ENCODE results near the gene KRT77. TPM values are rescaled to one million over a fixed set of nuclear protein-coding genes. Genes with fewer than 3 reads are reported as not detected.

Gene KRT77
- total RNA-seq, 1 donor from 2014 or later: not detected

DNA sequence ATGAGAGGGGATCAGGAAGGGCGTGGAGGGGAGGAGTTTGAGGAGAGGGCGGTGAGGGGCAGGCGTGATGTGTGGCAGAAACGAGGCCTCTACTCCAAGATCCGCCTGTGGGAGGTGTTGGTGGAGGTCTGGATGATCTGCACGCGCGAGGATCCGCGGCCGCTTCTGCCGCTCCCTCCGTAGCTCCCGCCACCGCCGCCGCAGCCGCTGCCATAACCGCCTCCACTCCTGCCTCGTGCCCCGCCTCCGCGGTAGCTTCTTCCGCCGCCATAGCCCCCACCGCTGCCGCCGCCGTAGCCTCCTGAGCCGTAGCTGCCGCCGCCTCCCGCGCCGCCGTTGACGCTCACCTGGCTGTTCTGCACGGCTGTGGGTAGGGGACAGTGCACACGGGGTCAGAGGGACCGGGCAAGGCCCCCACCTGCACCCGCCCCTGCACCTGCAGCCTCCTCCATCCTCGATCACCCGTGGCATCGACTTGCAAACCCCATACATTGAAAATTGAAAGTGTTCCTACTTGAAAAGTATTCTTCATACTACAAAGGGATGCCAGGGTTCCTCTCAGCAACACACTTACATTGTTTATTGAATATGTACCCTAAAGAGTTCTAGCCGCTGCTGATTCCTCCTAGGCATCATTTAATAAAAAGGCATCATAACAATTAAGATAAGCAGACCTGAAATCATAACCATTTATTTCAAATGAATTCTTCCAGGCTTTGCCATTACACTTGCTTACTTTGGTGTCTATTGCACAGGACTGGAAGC, 12.1 kb downstream of the KRT77 start:
- no peak overlapping the region for H3K4me3 ChIP-seq (ENCODE audit: low read depth, low read length)
- no peaks in the 10 kb centered on the region for H3K36me3 ChIP-seq (ENCODE audit: control insufficient read depth, insufficient read depth, low read length)
- H3K27me3 ChIP-seq (ENCODE audit: control insufficient read depth, insufficient read depth, low read length): peaks cover 9% of the 10 kb centered on the region
- FAIRE-seq (no peak), DNase-seq (ENCODE audit: low read depth) (no peak)
- TF ChIP-seq CTCF (IDR thresholded peaks at IDR 0.05; ENCODE audit: insufficient read depth, low read length, severe bottlenecking): no peak

DNA sequence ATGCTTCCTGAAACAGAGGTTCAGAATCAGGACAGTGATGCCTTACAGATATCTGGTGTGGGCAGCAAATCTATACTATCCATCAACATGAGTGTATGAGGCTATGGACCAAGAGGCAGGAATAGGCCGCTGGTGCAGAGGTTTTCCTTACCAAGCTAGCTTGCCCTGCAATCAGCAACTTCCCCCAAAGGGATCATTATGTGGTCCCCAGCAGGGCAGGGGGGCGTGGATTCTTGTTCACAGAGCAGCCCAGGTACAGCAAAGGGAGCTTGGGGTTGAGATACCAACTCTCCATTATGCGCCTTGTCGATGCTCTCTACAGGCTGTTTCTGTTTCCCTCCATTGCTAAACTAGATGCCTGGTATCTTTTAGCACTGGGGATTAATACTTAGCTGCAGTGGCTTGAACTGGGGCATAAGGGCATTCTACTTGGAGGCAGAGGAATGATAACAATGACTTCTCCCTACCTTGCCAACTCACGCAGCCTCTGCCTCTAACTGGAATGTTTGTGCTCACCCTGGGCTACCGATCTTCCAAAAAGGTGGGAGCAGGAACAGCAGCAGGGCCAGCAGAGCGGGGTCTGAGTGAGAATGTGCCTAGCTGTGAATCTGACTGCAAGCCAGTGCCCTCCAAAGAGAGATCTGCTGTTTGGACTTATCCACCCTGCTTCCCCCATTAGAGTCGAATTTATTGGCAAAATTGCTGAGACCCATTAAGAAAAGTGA, 12.8 kb downstream of the KRT77 start:
- Histone ChIP-seq H3K36me3 (ENCODE audit: control insufficient read depth, insufficient read depth, low read length) (no peaks in the 10 kb centered on the region), H3K27me3 (ENCODE audit: control insufficient read depth, insufficient read depth, low read length) (peaks cover 8% of the 10 kb centered on the region), H3K4me3 (ENCODE audit: low read depth, low read length) (no peak overlapping the region)
- DNase-seq (ENCODE audit: low read depth) (no peak), FAIRE-seq (peak; percentile 62)
- TF ChIP-seq CTCF (IDR thresholded peaks at IDR 0.05; ENCODE audit: insufficient read depth, low read length, severe bottlenecking): no peak

GRCh38 chr12:52689936-52690335, 13.4 kb downstream of the KRT77 start:
- Histone ChIP-seq H3K36me3 (ENCODE audit: control insufficient read depth, insufficient read depth, low read length) (no peaks in the 10 kb centered on the region), H3K27me3 (ENCODE audit: control insufficient read depth, insufficient read depth, low read length) (peaks cover 10% of the 10 kb centered on the region), H3K4me3 (ENCODE audit: low read depth, low read length) (no peak overlapping the region)
- TF ChIP-seq CTCF (IDR thresholded peaks at IDR 0.05; ENCODE audit: insufficient read depth, low read length, severe bottlenecking): no peak
- DNase-seq (ENCODE audit: low read depth): no peak
- no peak for FAIRE-seq

- no peaks in the 10 kb centered on the region for H3K36me3 ChIP-seq (ENCODE audit: control insufficient read depth, insufficient read depth, low read length)
- FAIRE-seq (no peak), DNase-seq (ENCODE audit: low read depth) (no peak)
- TF ChIP-seq CTCF (IDR thresholded peaks at IDR 0.05; ENCODE audit: insufficient read depth, low read length, severe bottlenecking): no peak
- peaks cover 10% of the 10 kb centered on the region for H3K27me3 ChIP-seq (ENCODE audit: control insufficient read depth, insufficient read depth, low read length)
- H3K4me3 ChIP-seq (ENCODE audit: low read depth, low read length): no peak overlapping the region
These were observed 14.1 kb downstream of the KRT77 start for GRCh38 chr12:52689239-52689638.

GRCh38 chr12:52688481-52688880, 14.8 kb downstream of the KRT77 start:
- Histone ChIP-seq H3K4me3 (ENCODE audit: low read depth, low read length) (no peak overlapping the region), H3K27me3 (ENCODE audit: control insufficient read depth, insufficient read depth, low read length) (peaks cover 15% of the 10 kb centered on the region), H3K36me3 (ENCODE audit: control insufficient read depth, insufficient read depth, low read length) (no peaks in the 10 kb centered on the region)
- FAIRE-seq (no peak), DNase-seq (ENCODE audit: low read depth) (no peak)
- no peak for TF ChIP-seq CTCF (IDR thresholded peaks at IDR 0.05; ENCODE audit: insufficient read depth, low read length, severe bottlenecking)

All from bronchial epithelial cell (primary cell).